Measurements from ENCODE around the gene SRPRA.

Gene SRPRA

GRCh38 chr11:126229858-126230540 is 38.7 kb downstream of the SRPRA start:
- no peak for DNase-seq

GRCh38 chr11:126226334-126227084 is 42.2 kb downstream of the SRPRA start:
- DNase-seq, result no peak

- no peak for DNase-seq
Measured at GRCh38 chr11:126225295-126225665, 43.4 kb downstream of the SRPRA start.

GRCh38 chr11:126224647-126225294 is 43.9 kb downstream of the SRPRA start:
- DNase-seq, result no peak

- no peak for DNase-seq
Measured at GRCh38 chr11:126219547-126219946, 49.1 kb downstream of the SRPRA start.

- DNase-seq, result no peak
Measured at GRCh38 chr11:126217491-126217890, 51.2 kb downstream of the SRPRA start.

GRCh38 chr11:126216526-126217305 is 52.0 kb downstream of the SRPRA start:
- no peak for DNase-seq

- no peak for DNase-seq
Measured at GRCh38 chr11:126214841-126215240, 53.9 kb downstream of the SRPRA start.

GRCh38 chr11:126214441-126214840 is 54.3 kb downstream of the SRPRA start:
- no peak for DNase-seq

All from RPMI8226 (cell line).